MG63 (cell line): Measurements from ENCODE around the gene THRB. TPM values are rescaled to one million over a fixed set of nuclear protein-coding genes. Genes with fewer than 3 reads are reported as not detected.

ENCODE experiments used
- DNase-seq: peaks from one replicate; pipeline ENCODE4 v3.0.0-alpha.2; 2020
- H3K27me3 ChIP-seq: fragments of 250-450 bp; sonication (Bioruptor Pico); 2 replicates; pipeline ENCODE4 v1.5.1; 2020; ENCODE audit warnings: mild to moderate bottlenecking, moderate library complexity
- H3K36me3 ChIP-seq: fragments of 250-450 bp; sonication (Bioruptor Pico); 2 replicates; pipeline ENCODE4 v1.5.1; 2020; ENCODE audit warnings: mild to moderate bottlenecking, moderate library complexity
- H3K4me3 ChIP-seq: fragments of 250-450 bp; sonication (Bioruptor Pico); 2 replicates; pipeline ENCODE4 v1.5.1; 2020; ENCODE audit warnings: mild to moderate bottlenecking, moderate library complexity
- H3K9me3 ChIP-seq: fragments of 250-450 bp; sonication (Bioruptor Pico); 2 replicates; pipeline ENCODE4 v1.5.1; 2020; ENCODE audit warnings: mild to moderate bottlenecking, moderate library complexity
- total RNA-seq: library from RNA; depleted of rRNA; stranded (reverse); fragments of >200 nt; shearing (Covaris generic); gene quantifications from 2 replicates; pipeline ENCODE4 v1.2.3, GENCODE V29; 2014; ENCODE audit warnings: low replicate concordance

THRB gene
- total RNA-seq, 1 experiment from 2014 or later: not detected

- H3K9me3 ChIP-seq: no peaks in the 10 kb centered on the region
- no peak overlapping the region for H3K4me3 ChIP-seq
- no peaks in the 10 kb centered on the region for H3K36me3 ChIP-seq
- no peaks in the 10 kb centered on the region for H3K27me3 ChIP-seq
- no peak for DNase-seq
These were observed 325.7 kb downstream of the THRB start for GRCh38 chr3:24168977-24169376.

GRCh38 chr3:24167429-24167828 lies 327.2 kb downstream of the THRB start:
- Histone ChIP-seq H3K4me3 (no peak overlapping the region), H3K27me3 (no peaks in the 10 kb centered on the region), H3K9me3 (no peaks in the 10 kb centered on the region), H3K36me3 (no peaks in the 10 kb centered on the region)
- no peak for DNase-seq

GRCh38 chr3:24166515-24166914 lies 328.1 kb downstream of the THRB start:
- Histone ChIP-seq H3K27me3 (no peaks in the 10 kb centered on the region), H3K36me3 (no peaks in the 10 kb centered on the region), H3K4me3 (no peak overlapping the region), H3K9me3 (no peaks in the 10 kb centered on the region)
- no peak for DNase-seq

GRCh38 chr3:24165603-24165982 lies 329.1 kb downstream of the THRB start:
- Histone ChIP-seq H3K27me3 (no peaks in the 10 kb centered on the region), H3K4me3 (no peak overlapping the region), H3K9me3 (no peaks in the 10 kb centered on the region), H3K36me3 (no peaks in the 10 kb centered on the region)
- DNase-seq: no peak

- H3K36me3 ChIP-seq: no peaks in the 10 kb centered on the region
- H3K27me3 ChIP-seq: no peaks in the 10 kb centered on the region
- no peaks in the 10 kb centered on the region for H3K9me3 ChIP-seq
- no peak overlapping the region for H3K4me3 ChIP-seq
- DNase-seq: no peak
These were observed 329.6 kb downstream of the THRB start for GRCh38 chr3:24164967-24165602.

- no peaks in the 10 kb centered on the region for H3K9me3 ChIP-seq
- no peak overlapping the region for H3K4me3 ChIP-seq
- H3K36me3 ChIP-seq: no peaks in the 10 kb centered on the region
- H3K27me3 ChIP-seq: no peaks in the 10 kb centered on the region
- no peak for DNase-seq
These were observed 331.7 kb downstream of the THRB start for GRCh38 chr3:24162929-24163328.

- DNase-seq: no peak
- no peaks in the 10 kb centered on the region for H3K27me3 ChIP-seq
- H3K4me3 ChIP-seq: no peak overlapping the region
- no peaks in the 10 kb centered on the region for H3K9me3 ChIP-seq
- no peaks in the 10 kb centered on the region for H3K36me3 ChIP-seq
These were observed 332.8 kb downstream of the THRB start for GRCh38 chr3:24161841-24162240.

- H3K36me3 ChIP-seq: no peaks in the 10 kb centered on the region
- DNase-seq: no peak
- no peaks in the 10 kb centered on the region for H3K9me3 ChIP-seq
These were observed 334.1 kb downstream of the THRB start for GRCh38 chr3:24160424-24161095.

GRCh38 chr3:24158761-24159454 lies 335.7 kb downstream of the THRB start:
- no peaks in the 10 kb centered on the region for H3K27me3 ChIP-seq
- no peaks in the 10 kb centered on the region for H3K9me3 ChIP-seq
- no peak for DNase-seq
- no peaks in the 10 kb centered on the region for H3K36me3 ChIP-seq
- H3K4me3 ChIP-seq: no peak overlapping the region

More at GRCh38 chr3:24160424-24161095, 334.1 kb downstream of the THRB start:
- no peak overlapping the region for H3K4me3 ChIP-seq
- no peaks in the 10 kb centered on the region for H3K27me3 ChIP-seq

- Histone ChIP-seq H3K27me3 (no peaks in the 10 kb centered on the region), H3K4me3 (no peak overlapping the region), H3K9me3 (no peaks in the 10 kb centered on the region), H3K36me3 (no peaks in the 10 kb centered on the region)
- DNase-seq: no peak
These were observed 337.5 kb downstream of the THRB start for GRCh38 chr3:24157106-24157505.

GRCh38 chr3:24156466-24156865 lies 338.2 kb downstream of the THRB start:
- Histone ChIP-seq H3K9me3 (no peaks in the 10 kb centered on the region), H3K36me3 (no peaks in the 10 kb centered on the region), H3K4me3 (no peak overlapping the region), H3K27me3 (no peaks in the 10 kb centered on the region)
- no peak for DNase-seq

GRCh38 chr3:24155276-24155675 lies 339.4 kb downstream of the THRB start:
- Histone ChIP-seq H3K27me3 (no peaks in the 10 kb centered on the region), H3K36me3 (no peaks in the 10 kb centered on the region), H3K9me3 (no peaks in the 10 kb centered on the region), H3K4me3 (no peak overlapping the region)
- no peak for DNase-seq

GRCh38 chr3:24154781-24155180 lies 339.9 kb downstream of the THRB start:
- DNase-seq: no peak
- H3K4me3 ChIP-seq: no peak overlapping the region
- no peaks in the 10 kb centered on the region for H3K27me3 ChIP-seq
- no peaks in the 10 kb centered on the region for H3K36me3 ChIP-seq
- H3K9me3 ChIP-seq: no peaks in the 10 kb centered on the region

GRCh38 chr3:24154013-24154695 lies 340.5 kb downstream of the THRB start:
- H3K4me3 ChIP-seq: no peak overlapping the region
- H3K36me3 ChIP-seq: no peaks in the 10 kb centered on the region
- H3K9me3 ChIP-seq: no peaks in the 10 kb centered on the region
- H3K27me3 ChIP-seq: no peaks in the 10 kb centered on the region
- no peak for DNase-seq

- Histone ChIP-seq H3K36me3 (no peaks in the 10 kb centered on the region), H3K4me3 (no peak overlapping the region), H3K27me3 (no peaks in the 10 kb centered on the region), H3K9me3 (no peaks in the 10 kb centered on the region)
- no peak for DNase-seq
These were observed 343.1 kb downstream of the THRB start for GRCh38 chr3:24151594-24151993.

- Histone ChIP-seq H3K27me3 (no peaks in the 10 kb centered on the region), H3K36me3 (no peaks in the 10 kb centered on the region), H3K4me3 (no peak overlapping the region), H3K9me3 (no peaks in the 10 kb centered on the region)
- no peak for DNase-seq
These were observed 345.6 kb downstream of the THRB start for GRCh38 chr3:24149032-24149431.
